SK-N-SH treated with all-trans-retinoic acid at 6 μM for 48 hours (cell line): ENCODE data around the gene AKAP13.

ENCODE experiments used
- PATZ1 ChIP-seq: fragments of 250-450 bp; sonication (Bioruptor Pico); IDR thresholded peaks from 2 replicates; pipeline ENCODE4 v1.8.0; 2020; ENCODE audit warnings: mild to moderate bottlenecking, moderate library complexity, borderline replicate concordance
- ZFP30 ChIP-seq: fragments of 450-650 bp; formaldehyde crosslinking; IDR thresholded peaks from 2 replicates; pipeline ENCODE4 v1.5.0; 2022; ENCODE audit warnings: mild to moderate bottlenecking, moderate library complexity

- TF ChIP-seq PATZ1 (CRISPR knock-in tag) (no peak), ZFP30 (no peak)
Measured at GRCh38 chr15:85755942-85756341, 375.5 kb downstream of the AKAP13 start.
